SK-N-MC (cell line): Measurements from ENCODE around the gene NR2C2.

Experiments
- EZH2 ChIP-seq: fragments of 200-600 bp; sonication (generic); IDR thresholded peaks from one replicate; pipeline ENCODE4 v1.6.1; 2017; ENCODE audit warnings: antibody characterized with exemption
- POLR2AphosphoS5 ChIP-seq: IDR thresholded peaks from 2 replicates; pipeline ENCODE4 v1.6.1; 2012; ENCODE audit warnings: mild to moderate bottlenecking, low read depth, low read length, borderline replicate concordance

GRCh38 chr3:14900881-14901873 is 46.2 kb upstream of the NR2C2 start:
- TF ChIP-seq EZH2 (no peak), POLR2AphosphoS5 (no peak)
